Stimulated activated CD8-positive, alpha-beta memory T cell treated with anti-CD3 and anti-CD28 coated beads, Interleukin-4, amount 100 ng/mL, for 48 hours (primary cell): ENCODE measurements around the gene CAMK4.
A peak's percentile ranks its signal among the peaks of the same experiment; 100 is the strongest.
"Not testable (repeated sequence)": the region's sequence is repeated elsewhere in the genome, so short reads cannot be mapped to it uniquely, and the experiment has no call there.

ENCODE experiments used
- DNase-seq: peaks from one replicate; pipeline ENCODE4 v3.0.0-alpha.2; 2020

The CAMK4 gene

DNA sequence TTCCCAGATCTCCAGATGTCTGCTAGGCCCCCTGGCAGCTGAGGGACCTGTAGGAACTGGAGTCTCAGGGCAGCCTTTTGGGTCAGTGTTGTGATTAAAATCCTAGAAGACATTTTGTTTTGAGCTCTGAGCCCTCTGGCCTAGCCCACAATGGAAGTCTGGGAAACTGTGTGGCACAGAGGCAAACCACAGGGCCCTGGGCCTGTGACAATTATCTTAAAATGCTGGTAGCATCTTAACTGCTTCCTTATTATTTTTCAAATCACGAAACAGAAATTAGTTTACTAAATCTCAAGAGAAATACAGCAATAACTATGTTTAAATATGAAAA is 162.6 kb downstream of the CAMK4 start:
- DNase-seq = no peak

GRCh38 chr5:111387361-111387760 is 163.2 kb downstream of the CAMK4 start:
- no peak for DNase-seq

GRCh38 chr5:111389390-111390082 is 165.4 kb downstream of the CAMK4 start:
- DNase-seq = no peak

DNA sequence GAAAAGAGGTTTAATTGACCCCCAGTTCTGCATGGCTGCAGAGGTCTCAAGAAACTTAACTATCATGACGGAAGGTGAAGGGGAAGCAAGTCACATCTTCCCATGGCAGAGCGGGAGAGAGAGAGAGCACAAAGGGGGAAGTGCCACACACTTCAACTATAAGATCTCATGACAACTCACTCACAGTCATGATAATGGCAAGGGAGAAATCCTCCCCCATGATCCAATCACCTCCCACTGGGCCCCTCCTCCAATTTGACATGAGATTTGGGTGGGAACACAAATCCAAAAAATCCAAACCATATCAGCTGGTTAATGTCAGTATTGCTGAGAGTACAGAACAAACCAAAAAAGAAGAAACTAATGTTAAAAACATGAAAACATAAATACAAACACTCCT is 168.0 kb downstream of the CAMK4 start:
- no peak for DNase-seq

DNA sequence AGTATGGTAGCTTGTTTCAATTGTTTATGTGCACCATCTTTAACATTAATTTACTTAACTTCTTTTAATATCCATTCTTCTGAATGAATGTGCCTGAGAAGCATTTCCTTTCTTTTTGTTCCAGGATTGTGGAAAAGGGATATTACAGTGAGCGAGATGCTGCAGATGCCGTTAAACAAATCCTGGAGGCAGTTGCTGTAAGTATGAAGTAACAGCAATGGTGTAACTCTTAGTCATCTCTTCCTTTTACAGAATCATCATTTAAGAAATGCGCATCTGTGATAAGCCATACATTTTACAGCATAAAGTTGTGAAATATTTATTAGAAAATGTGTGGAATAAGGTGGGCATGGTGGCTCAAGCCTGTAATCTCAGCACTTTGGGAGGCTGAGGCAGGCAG is 170.4 kb downstream of the CAMK4 start:
- no peak for DNase-seq

- DNase-seq = no peak
Observed at GRCh38 chr5:111398013-111398412, 173.8 kb downstream of the CAMK4 start.

GRCh38 chr5:111399113-111399512 is 174.9 kb downstream of the CAMK4 start:
- no peak for DNase-seq

- no peak for DNase-seq
Observed at GRCh38 chr5:111401906-111402305, 177.7 kb downstream of the CAMK4 start.

DNA sequence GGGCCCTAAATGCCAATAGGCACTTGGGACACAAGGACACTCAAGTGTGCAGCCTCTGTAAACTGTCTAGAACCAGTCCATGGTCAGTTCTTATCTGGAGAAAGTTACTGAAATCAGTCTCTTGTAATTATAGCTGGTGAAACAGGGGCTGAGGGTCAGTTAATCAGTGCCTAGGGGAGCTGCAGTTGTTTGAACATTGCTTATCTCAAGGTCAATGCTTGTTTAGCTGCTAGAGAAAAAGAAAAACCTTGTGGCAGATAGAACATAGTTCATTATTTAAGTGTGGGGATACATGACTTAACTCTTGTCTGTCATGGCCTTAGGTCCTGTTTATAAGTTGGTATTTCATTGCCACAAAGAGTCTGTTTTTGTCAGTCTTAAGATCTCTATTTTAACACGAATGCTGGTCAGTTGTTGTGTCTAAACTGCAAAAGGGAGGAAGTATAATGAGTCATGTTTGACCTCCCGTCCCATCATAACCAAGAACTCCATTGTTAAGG is 180.1 kb downstream of the CAMK4 start:
- DNase-seq = no peak

DNA sequence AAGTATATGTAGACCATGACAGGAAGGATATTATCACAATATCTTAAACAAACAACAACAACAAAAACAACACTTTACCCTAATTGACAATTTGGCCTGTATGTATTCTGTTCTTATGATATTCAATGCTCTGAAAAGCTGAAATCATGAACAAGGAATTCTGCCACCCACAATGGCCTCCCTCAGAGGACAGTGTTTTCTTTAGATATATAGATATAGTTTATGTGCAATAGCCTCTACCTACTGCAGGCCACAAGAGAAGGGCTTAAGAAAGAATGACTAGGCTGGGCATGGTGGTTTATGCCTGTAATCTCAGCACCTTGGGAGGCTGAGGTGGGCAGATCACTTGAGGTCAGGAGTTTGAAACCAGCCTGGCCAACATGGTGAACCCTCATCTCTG is 183.4 kb downstream of the CAMK4 start:
- DNase-seq = no peak

DNA sequence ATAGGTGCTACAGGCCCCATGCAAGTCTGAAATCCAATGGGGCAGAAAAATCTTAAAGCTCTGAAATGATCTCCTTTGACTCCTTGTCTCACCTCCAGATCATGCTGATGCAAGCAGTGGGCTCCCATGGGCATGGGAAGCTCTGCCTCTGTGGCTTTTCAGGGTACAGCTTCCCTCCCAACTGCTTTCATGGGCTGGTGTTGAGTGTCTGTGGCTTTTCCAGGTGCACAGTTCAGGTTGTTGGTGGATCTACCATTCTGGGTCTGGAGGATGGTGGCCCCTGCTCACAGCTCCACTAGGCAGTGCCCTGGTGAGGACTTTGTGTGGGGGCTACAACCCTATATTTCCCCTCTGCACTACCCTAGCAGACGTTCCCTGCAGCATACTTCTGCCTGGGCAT is 184.6 kb downstream of the CAMK4 start:
- DNase-seq = no peak

GRCh38 chr5:111409266-111409665 is 185.1 kb downstream of the CAMK4 start:
- not testable (repeated sequence) for DNase-seq

DNA sequence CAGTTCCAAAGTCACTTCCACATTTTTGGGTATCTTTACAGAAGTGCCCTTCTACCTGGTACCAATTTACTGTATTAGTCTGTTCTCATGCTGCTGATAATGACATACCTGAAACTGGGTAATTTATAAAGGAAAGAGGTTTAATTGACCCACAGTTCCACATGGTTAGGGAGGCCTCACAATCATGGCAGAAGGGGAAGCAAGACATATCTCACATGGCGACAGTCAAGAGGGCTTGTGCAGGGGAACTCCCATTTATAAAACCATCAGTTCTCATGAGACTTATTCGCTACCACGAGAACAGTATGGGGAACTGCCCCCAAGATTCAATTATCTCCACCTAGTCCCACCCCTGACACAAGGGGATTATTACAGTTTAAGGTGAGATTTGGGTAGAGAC is 185.9 kb downstream of the CAMK4 start:
- DNase-seq = not testable (repeated sequence)

DNA sequence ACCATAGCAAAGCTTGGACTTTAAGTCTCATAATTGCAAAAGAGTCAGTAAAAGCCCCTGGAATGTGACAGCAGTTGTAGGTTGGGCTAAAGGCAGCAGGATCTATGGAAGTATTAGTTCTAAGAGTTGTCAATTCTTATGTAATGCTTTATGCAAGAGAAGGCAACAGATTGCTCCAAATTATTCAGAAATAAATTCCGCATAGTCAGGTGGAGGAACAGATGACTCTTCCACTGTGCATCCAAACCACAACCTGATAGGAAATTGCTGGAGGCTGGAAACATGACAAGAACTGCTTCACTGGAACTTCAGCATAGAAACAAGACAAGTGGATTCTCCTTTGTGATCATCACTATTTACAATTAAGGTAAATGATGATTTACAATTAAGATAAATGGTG is 187.1 kb downstream of the CAMK4 start:
- DNase-seq = no peak

DNA sequence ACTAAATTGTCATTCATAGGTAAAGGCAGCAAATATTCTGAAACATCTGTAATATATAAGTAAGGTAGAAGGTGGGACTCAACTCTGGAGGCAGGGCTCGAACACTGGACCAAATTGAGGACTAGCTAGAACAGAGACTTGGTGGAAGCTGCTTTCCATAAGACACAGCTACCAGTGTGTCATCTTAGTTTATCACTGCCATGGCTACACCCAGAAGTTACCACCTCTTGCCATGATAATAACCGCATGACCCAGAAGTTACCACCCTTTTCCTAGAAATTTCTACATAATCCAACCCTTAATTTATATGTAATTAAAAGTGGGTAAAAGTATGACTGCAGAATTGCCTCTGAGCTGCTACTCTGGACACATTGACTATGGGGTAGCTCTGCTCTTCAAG is 188.4 kb downstream of the CAMK4 start:
- DNase-seq = no peak

- peak; percentile 34 for DNase-seq
Observed at GRCh38 chr5:111415053-111415452, 190.9 kb downstream of the CAMK4 start.

DNA sequence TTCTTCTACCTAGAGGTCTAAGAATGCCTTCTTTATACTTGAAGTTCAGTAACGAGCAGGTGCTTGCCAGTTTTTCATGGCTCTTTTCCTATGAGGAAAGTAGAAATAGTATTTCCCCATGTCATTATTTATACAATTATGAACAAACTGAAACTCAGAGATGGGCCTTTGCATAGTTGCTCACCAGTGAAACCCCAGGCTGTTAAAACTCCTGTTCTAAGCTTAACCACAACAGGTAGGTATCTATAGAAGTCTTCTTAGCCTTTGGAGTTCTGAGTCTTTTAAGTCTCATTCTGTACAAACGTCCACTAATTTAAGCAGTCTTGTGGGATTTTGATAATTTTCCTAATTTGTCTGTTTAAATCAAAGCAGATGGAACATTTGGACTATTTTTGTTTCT is 198.1 kb downstream of the CAMK4 start:
- DNase-seq = no peak

- DNase-seq = no peak
Observed at GRCh38 chr5:111422747-111423720, 198.8 kb downstream of the CAMK4 start.

DNA sequence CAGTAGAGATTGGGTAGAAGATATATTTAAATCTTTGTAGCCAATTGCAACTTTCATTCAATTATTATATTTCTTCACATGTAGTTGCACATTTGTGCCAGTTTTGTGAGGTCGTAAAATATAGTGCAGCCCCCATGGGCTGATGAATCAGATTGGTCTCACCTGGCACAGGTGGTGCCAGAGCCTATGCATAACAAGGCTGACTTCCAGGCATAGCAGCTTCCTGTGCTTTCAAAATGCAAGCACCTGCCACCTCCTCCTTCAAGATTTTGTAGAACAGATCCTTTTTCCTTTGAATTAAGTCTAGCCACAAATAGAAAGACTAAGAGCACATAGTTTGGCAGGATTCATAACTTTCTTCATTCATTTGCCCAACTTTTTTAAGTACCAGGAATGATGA is 201.0 kb downstream of the CAMK4 start:
- DNase-seq = no peak

GRCh38 chr5:111427762-111428161 is 203.6 kb downstream of the CAMK4 start:
- no peak for DNase-seq

DNA sequence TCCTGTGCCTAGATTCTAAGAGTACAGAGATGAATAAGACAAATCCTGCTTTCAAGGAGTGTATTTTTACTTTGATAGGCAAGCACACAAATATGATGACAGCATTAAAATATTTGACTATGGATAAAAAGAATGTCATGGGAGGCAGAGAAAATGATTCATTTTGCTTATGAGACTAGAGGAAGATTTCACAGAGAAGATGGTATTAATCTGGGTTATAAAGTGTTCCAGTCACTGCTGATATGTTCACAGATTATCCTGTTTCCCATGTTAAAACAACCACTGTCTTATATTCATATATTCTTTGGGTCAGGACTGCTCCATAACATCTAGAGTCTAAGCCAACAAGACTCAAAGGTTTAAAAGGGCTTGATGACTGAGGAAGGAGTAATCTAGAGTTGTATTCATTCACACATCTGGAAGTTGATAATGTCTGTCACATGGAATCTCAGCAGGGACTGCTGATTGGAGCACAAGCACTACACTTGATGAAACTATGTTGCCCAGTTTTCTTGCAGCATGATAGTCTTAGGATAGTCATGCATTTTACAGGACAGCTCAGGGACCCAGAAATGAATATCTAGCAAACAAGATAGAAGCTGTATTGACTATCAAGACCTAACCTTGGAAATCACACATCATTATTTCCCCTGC is 208.8 kb downstream of the CAMK4 start:
- no peak for DNase-seq

DNA sequence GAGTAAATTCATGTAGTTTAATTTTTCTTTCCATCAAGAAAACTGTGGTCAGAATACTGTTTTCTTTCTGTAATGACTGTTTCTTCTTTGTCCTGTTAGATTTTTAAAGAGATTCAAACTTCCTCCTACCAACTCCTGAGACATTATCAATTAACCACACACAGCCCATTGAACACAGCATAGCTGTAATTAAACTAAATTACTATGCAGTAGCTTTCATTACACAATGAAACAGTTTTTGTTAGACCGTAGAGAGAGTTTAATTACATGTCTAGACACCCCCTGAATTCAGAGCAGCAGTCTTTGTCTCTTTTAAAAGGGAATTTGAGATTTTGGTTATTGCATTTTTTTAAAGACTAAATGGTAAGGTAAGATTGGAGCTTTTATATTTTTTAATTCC is 210.6 kb downstream of the CAMK4 start:
- no peak for DNase-seq

DNA sequence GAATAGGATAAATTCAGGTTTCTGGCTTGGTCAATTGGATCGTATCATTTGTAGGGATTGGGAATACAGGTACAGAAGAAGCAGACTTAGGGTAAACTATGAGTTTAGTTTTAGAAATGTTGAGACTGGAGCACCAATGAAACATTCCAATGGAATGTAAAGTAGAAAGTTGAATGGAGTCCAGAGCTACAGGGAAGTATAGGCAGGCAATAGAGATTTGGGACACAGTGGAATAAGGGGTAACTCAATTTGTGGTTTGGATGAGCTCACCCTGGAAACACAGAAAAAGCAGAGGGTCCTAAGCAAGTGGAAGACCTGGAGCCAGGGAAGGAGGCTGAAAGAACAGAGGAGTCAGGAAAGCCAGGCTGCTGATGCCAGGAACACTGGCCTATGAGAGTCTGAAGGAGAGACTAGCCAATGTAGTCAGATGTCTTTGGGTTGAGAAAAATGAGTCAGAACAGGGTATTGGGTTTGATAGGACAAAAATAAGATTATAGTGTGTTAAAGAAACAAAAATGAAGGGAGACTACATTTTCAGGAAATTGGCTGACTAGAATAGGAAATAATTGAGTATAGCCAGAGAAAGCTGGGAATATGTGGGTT is 215.4 kb downstream of the CAMK4 start:
- DNase-seq = no peak
